PC-9 (cell line): ENCODE results near the gene PKD2L1.

Source experiments
- EZH2 ChIP-seq: fragments of 200-600 bp; sonication (generic); IDR thresholded peaks from 2 replicates; pipeline ENCODE4 v1.8.0; 2017; ENCODE audit warnings: antibody characterized with exemption, low read depth
- TF ChIP-seq, protein P1 (sequence below): fragments of 200-600 bp; sonication (generic); conservative IDR thresholded peaks from 2 replicates; pipeline ENCODE4 v1.6.1; 2017; ENCODE audit warnings: mixed run types, antibody characterized with exemption, mild to moderate bottlenecking, moderate library complexity

- TF ChIP-seq EZH2: no peak
- TF ChIP-seq, protein P1, sequence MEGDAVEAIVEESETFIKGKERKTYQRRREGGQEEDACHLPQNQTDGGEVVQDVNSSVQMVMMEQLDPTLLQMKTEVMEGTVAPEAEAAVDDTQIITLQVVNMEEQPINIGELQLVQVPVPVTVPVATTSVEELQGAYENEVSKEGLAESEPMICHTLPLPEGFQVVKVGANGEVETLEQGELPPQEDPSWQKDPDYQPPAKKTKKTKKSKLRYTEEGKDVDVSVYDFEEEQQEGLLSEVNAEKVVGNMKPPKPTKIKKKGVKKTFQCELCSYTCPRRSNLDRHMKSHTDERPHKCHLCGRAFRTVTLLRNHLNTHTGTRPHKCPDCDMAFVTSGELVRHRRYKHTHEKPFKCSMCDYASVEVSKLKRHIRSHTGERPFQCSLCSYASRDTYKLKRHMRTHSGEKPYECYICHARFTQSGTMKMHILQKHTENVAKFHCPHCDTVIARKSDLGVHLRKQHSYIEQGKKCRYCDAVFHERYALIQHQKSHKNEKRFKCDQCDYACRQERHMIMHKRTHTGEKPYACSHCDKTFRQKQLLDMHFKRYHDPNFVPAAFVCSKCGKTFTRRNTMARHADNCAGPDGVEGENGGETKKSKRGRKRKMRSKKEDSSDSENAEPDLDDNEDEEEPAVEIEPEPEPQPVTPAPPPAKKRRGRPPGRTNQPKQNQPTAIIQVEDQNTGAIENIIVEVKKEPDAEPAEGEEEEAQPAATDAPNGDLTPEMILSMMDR: no peak
These were observed 43.7 kb downstream of the PKD2L1 start, which contains the start of gene BLOC1S2 for GRCh38 chr10:100286051-100287033.
